Colonic mucosa (tissue), 4 donors: Measurements from ENCODE around the gene GAS2L1. TPM values are rescaled to one million over a fixed set of nuclear protein-coding genes. Genes with fewer than 3 reads are reported as not detected.
A peak's percentile ranks its signal among the peaks of the same experiment; 100 is the strongest.

ENCODE experiments used
- DNase-seq: peaks from one replicate; pipeline ENCODE4 v3.0.0-alpha.2; 2020
- H3K27ac ChIP-seq: fragments of 200-600 bp; one replicate; pipeline ENCODE4 v1.8.0; 2021
- H3K27me3 ChIP-seq: fragments of 200-600 bp; one replicate; pipeline ENCODE4 v1.8.0; 2021
- H3K36me3 ChIP-seq: fragments of 200-600 bp; one replicate; pipeline ENCODE4 v1.8.0; 2021
- H3K4me1 ChIP-seq: fragments of 200-600 bp; one replicate; pipeline ENCODE4 v1.8.0; 2021; ENCODE audit warnings: mild to moderate bottlenecking
- H3K4me3 ChIP-seq: fragments of 200-600 bp; one replicate; pipeline ENCODE4 v1.8.0; 2021
- H3K9ac ChIP-seq, 2 donors: one replicate each; pipeline ENCODE4 v1.7.0; 2013; ENCODE audit warnings: control low read depth in 2 of 2, low read depth in 2 of 2, low read length in 2 of 2
- H3K9me3 ChIP-seq: fragments of 200-600 bp; one replicate; pipeline ENCODE4 v1.8.0; 2021
- CTCF ChIP-seq: fragments of 200-600 bp; IDR thresholded peaks from one replicate; pipeline ENCODE4 v1.8.0; 2022; ENCODE audit warnings: antibody characterized with exemption, mild to moderate bottlenecking
- intact Hi-C: fragments of 100-400 bp; cut with DNase I; formaldehyde crosslinking; loops from one replicate; pipeline ENCODE4 v1.14.1; 2022
- total RNA-seq, 2 donors: library from RNA; stranded (reverse); fragmentation: NEBNext Ultra II Directional in 1 of 2; extraction: Animal tissue kit (Norgen Biotek cat#: 25700) in 1 of 2; gene quantifications; one replicate each; pipeline ENCODE4 v1.2.1, GENCODE V29; 2021
- donor health status: healthy.
- donor health status: DM: no; HTN: no; CAD: no.
- donor health status: DM: no; HTN: no; CAD: no.

Gene GAS2L1
- total RNA-seq, 2 donors from 2014 or later = 16.6 to 41.1 TPM

GRCh38 chr22:29298641-29299040 is 7.8 kb upstream of the GAS2L1 start:
- no peak for TF ChIP-seq CTCF
- Histone ChIP-seq H3K9me3 (no peaks in the 10 kb centered on the region), H3K4me3 (no peak overlapping the region), H3K4me1 (no peaks in the 10 kb centered on the region), H3K36me3 (peaks cover 56% of the 10 kb centered on the region), H3K27ac (no peak overlapping the region), H3K27me3 (no peaks in the 10 kb centered on the region), H3K9ac (no peak overlapping the region)
- DNase-seq = no peak
- intact Hi-C loops = no loop called here

DNA sequence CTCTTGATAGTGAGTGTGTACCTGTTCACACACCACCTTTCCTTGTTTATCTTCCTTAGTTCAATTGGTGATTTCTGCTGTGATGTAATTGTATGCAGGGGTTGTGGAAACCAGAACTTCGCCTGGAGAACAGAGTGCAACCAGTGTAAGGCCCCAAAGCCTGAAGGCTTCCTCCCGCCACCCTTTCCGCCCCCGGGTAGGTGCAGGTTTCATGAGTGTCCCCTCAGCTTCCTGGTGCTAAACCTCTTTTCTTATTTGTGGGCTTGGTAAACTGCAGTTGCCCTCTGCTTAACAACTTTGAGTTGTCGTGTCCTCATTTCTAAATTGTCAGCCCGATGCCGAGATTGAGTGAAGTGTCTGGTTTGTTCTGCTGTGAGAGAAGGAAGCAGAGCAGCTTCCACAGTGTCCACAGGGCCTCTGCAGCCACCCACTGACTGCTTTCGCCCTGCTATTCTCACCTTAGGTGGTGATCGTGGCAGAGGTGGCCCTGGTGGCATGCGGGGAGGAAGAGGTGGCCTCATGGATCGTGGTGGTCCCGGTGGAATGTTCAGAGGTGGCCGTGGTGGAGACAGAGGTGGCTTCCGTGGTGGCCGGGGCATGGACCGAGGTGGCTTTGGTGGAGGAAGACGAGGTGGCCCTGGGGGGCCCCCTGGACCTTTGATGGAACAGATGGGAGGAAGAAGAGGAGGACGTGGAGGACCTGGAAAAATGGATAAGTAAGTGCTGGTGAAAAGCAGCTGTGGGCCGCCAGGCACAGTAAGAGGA is 7.1 kb upstream of the GAS2L1 start:
- H3K4me3 ChIP-seq = no peak overlapping the region
- H3K27me3 ChIP-seq = no peaks in the 10 kb centered on the region
- H3K9me3 ChIP-seq = no peaks in the 10 kb centered on the region
- H3K36me3 ChIP-seq = peaks cover 50% of the 10 kb centered on the region
- no peaks in the 10 kb centered on the region for H3K4me1 ChIP-seq
- H3K27ac ChIP-seq = no peak overlapping the region
- intact Hi-C loops = no loop called here
- no peak overlapping the region for H3K9ac ChIP-seq
- DNase-seq = no peak
- TF ChIP-seq CTCF = no peak

GRCh38 chr22:29300467-29300806 is 6.0 kb upstream of the GAS2L1 start:
- Histone ChIP-seq H3K27me3 (no peaks in the 10 kb centered on the region), H3K9ac (no peak overlapping the region), H3K4me1 (no peaks in the 10 kb centered on the region), H3K9me3 (no peaks in the 10 kb centered on the region), H3K36me3 (peaks cover 43% of the 10 kb centered on the region), H3K4me3 (no peak overlapping the region), H3K27ac (no peak overlapping the region)
- intact Hi-C loops = no loop called here
- DNase-seq = no peak
- no peak for TF ChIP-seq CTCF

GRCh38 chr22:29300807-29301601 is 5.4 kb upstream of the GAS2L1 start:
- no peak overlapping the region for H3K27ac ChIP-seq
- no peaks in the 10 kb centered on the region for H3K27me3 ChIP-seq
- intact Hi-C loops = no loop called here
- no peaks in the 10 kb centered on the region for H3K9me3 ChIP-seq
- no peak overlapping the region for H3K4me3 ChIP-seq
- H3K36me3 ChIP-seq = peaks cover 37% of the 10 kb centered on the region
- DNase-seq = no peak
- TF ChIP-seq CTCF = no peak
- H3K9ac ChIP-seq = no peak overlapping the region
- no peaks in the 10 kb centered on the region for H3K4me1 ChIP-seq

GRCh38 chr22:29301716-29302401 is 4.6 kb upstream of the GAS2L1 start:
- DNase-seq = no peak
- Histone ChIP-seq H3K9me3 (no peaks in the 10 kb centered on the region), H3K9ac (peak overlapping the region in 1 of 2 donors; percentile 26), H3K4me1 (no peaks in the 10 kb centered on the region), H3K27me3 (no peaks in the 10 kb centered on the region), H3K4me3 (no peak overlapping the region), H3K36me3 (peaks cover 29% of the 10 kb centered on the region), H3K27ac (no peak overlapping the region)
- TF ChIP-seq CTCF = no peak
- intact Hi-C loops = no loop called here
